NB4 (cell line): ENCODE data around the gene SLC30A1.

Source experiments
- DNase-seq: peaks from one replicate; pipeline ENCODE4 v3.0.0; 2010; ENCODE audit warnings: low read depth
- H3K4me3 ChIP-seq: one replicate; pipeline ENCODE4 v1.5.1; 2011; ENCODE audit warnings: mild to moderate bottlenecking, low read depth, low read length, moderate library complexity
- CTCF ChIP-seq: IDR thresholded peaks from one replicate; pipeline ENCODE4 v1.5.1; 2012; ENCODE audit warnings: low read depth, low read length
- MYC ChIP-seq: IDR thresholded peaks from 2 replicates; pipeline ENCODE4 v1.6.1; 2011; ENCODE audit warnings: low read depth, low read length
- POLR2A ChIP-seq: IDR thresholded peaks from 2 replicates; pipeline ENCODE4 v1.6.1; 2011; ENCODE audit warnings: mild to moderate bottlenecking; ENCODE audit not compliant: insufficient read length; ENCODE audit errors: extremely low read depth
- TF ChIP-seq, protein P1 (sequence below): IDR thresholded peaks from 2 replicates; pipeline ENCODE4 v1.6.1; 2011; ENCODE audit warnings: low read depth, low read length

SLC30A1 gene

GRCh38 chr1:211601159-211601558 is 22.2 kb upstream of the SLC30A1 start:
- TF ChIP-seq MYC, result no peak
- TF ChIP-seq CTCF, result no peak
- TF ChIP-seq, protein P1, sequence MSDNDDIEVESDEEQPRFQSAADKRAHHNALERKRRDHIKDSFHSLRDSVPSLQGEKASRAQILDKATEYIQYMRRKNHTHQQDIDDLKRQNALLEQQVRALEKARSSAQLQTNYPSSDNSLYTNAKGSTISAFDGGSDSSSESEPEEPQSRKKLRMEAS, result no peak
- TF ChIP-seq POLR2A, result no peak
- no peak for DNase-seq

DNA sequence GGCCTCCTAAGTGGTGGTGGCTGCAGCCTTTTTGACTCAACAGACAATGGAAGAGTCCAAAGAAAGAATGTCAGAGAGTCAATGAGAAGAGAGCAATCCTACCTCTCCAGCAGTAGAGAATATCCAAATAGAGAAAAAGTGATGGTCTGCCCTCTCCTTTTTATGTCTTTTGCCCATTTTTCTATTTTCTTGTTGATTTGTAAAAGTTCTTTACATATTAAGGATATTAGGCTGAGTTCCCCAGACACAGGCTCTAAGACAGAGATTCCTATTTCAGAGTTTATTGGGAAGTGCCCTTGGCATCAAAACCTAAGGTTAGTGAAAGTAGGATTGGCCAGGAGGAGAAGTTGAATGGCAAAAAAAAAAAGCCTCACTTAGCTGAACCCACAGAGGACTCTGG is 20.3 kb upstream of the SLC30A1 start:
- no peak for DNase-seq
- no peak overlapping the region for H3K4me3 ChIP-seq
- TF ChIP-seq, protein P1, result no peak
- no peak for TF ChIP-seq MYC
- TF ChIP-seq POLR2A, result no peak
- TF ChIP-seq CTCF, result no peak

More at GRCh38 chr1:211601159-211601558, 22.2 kb upstream of the SLC30A1 start:
- no peak overlapping the region for H3K4me3 ChIP-seq

GRCh38 chr1:211598514-211598913 is 19.6 kb upstream of the SLC30A1 start:
- TF ChIP-seq MYC, result no peak
- TF ChIP-seq, protein P1, result no peak
- no peak for TF ChIP-seq CTCF
- TF ChIP-seq POLR2A, result no peak
- DNase-seq, result no peak
- no peak overlapping the region for H3K4me3 ChIP-seq

- DNase-seq, result no peak
- no peak overlapping the region for H3K4me3 ChIP-seq
- TF ChIP-seq POLR2A (no peak), MYC (no peak), CTCF (no peak)
- TF ChIP-seq, protein P1, result no peak
Measured at GRCh38 chr1:211596418-211597181, 17.6 kb upstream of the SLC30A1 start.

- no peak for DNase-seq
- no peak overlapping the region for H3K4me3 ChIP-seq
- TF ChIP-seq CTCF, result no peak
- TF ChIP-seq POLR2A, result no peak
- no peak for TF ChIP-seq MYC
- TF ChIP-seq, protein P1, result no peak
Measured at GRCh38 chr1:211595419-211595818, 16.5 kb upstream of the SLC30A1 start.
